Measurements from ENCODE around the gene EIF4G3. TPM values are rescaled to one million over a fixed set of nuclear protein-coding genes. Genes with fewer than 3 reads are reported as not detected.
"Not testable (repeated sequence)": the region's sequence is repeated elsewhere in the genome, so short reads cannot be mapped to it uniquely, and the experiment has no call there.

EIF4G3 gene
- total RNA-seq, 1 experiment from 2014 or later, result 30.9 TPM

DNA sequence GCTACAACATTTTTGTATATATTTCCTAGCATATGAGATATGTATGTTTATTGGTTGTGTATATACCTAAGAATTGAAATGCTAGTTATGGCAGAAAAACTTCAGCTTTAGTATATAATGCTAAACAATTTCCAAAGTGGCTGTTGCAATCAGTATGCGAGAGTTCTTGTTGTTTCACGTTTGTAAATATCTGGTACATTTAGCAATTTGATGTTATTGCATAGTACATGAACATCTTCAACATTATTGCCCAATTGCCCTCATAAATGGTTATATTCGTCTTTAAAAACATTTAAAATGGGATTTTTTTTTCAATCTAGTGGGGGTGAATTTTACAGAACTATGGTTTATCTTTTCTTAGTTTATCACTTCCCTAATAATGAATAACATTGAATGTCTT is 303.4 kb downstream of the EIF4G3 start:
- in situ Hi-C loops (cut with HindIII; ENCODE audit: low sequenced_read_pairs), result no loop called here
- DNase-seq (ENCODE audit: low spot score), result no peak

- DNase-seq (ENCODE audit: low spot score), result no peak
- in situ Hi-C loops (cut with HindIII; ENCODE audit: low sequenced_read_pairs), result no loop called here
These were observed 305.3 kb downstream of the EIF4G3 start for GRCh38 chr1:20871419-20871818.

DNA sequence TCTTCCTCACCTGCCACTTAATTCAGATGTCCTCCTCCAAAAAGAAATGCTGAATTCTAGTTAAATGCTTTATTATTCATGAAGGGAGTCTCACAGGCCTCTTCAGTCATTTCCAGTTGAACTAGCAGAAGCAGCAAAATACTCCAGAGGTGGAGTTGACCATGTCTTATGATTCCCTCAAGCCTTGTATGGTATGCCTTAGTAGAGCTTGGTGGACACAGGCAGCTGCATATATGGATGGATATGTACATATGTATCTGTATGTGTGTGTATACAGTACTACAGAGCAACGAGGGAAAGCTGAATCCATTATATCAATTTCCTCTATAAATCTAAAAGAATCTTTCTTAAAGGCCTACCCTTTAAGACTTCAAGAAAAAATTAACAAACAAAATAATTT is 306.0 kb downstream of the EIF4G3 start:
- in situ Hi-C loops (cut with HindIII; ENCODE audit: low sequenced_read_pairs), result no loop called here
- no peak for DNase-seq (ENCODE audit: low spot score)

GRCh38 chr1:20868263-20868662 is 308.4 kb downstream of the EIF4G3 start:
- in situ Hi-C loops (cut with HindIII; ENCODE audit: low sequenced_read_pairs), result no loop called here
- DNase-seq (ENCODE audit: low spot score), result no peak

DNA sequence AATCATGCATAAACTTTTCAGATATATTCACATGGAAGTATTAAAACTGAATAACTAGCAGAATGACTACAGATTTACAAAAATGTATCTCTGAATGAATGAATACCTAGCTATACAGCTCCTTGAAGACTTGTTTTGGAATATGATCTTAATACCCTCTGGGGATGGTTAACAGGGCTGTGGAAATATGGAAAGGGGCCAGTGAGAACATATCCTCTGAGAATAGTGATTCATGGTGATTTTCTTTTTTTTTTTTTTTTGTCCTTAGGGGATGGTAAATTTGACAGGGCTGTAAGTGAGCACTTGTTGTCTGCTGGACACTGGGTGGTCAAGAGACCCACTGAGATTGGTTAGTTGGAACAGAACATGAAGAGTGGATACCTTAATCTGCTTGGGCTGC is 308.9 kb downstream of the EIF4G3 start:
- in situ Hi-C loops (cut with HindIII; ENCODE audit: low sequenced_read_pairs), result no loop called here
- DNase-seq (ENCODE audit: low spot score), result no peak

DNA sequence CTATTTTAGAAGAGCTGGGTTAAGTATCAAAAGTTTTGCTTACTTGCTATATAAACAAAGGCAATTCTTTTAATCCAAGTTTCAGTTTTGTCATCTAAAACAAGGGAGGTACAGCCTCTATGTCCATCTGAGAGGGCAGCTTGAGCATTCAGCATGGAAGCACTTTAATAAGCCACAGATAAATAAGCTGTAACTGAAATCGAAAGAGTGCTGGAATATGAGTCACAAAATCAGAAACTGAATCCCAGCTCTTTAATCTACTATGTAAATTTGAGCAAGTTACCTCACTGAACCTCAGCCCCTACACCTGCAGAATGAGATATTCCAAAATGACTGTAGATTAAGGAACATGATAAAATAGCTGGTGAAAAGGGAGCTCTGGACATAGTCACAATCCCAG is 309.6 kb downstream of the EIF4G3 start:
- DNase-seq (ENCODE audit: low spot score), result no peak
- in situ Hi-C loops (cut with HindIII; ENCODE audit: low sequenced_read_pairs), result no loop called here

- no peak for DNase-seq (ENCODE audit: low spot score)
- in situ Hi-C loops (cut with HindIII; ENCODE audit: low sequenced_read_pairs), result no loop called here
These were observed 311.7 kb downstream of the EIF4G3 start for GRCh38 chr1:20865001-20865400.

- no peak for DNase-seq (ENCODE audit: low spot score)
- in situ Hi-C loops (cut with HindIII; ENCODE audit: low sequenced_read_pairs), result no loop called here
These were observed 322.2 kb downstream of the EIF4G3 start for GRCh38 chr1:20854529-20854928.

DNA sequence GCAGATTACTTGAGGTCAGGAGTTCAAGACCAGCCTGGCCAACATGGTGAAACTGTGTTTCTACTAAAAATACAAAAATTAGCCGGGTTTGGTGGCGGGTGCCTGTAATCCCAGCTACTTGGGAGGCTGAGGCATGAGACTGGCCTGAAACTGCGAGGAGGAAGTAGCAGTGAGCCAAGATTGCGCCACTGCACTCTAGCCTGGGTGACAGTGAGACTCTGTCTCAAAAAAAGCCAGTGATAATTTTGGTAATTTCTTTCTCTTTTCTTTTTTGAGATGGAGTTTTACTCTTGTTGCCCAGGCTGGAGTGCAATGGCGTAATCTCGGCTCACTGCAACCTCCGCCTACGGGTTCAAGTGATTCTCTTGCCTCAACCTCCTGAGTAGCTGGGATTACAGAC is 324.9 kb downstream of the EIF4G3 start:
- DNase-seq (ENCODE audit: low spot score); in situ Hi-C loops (cut with HindIII; ENCODE audit: low sequenced_read_pairs): not testable (repeated sequence)

GRCh38 chr1:20850021-20850420 is 326.7 kb downstream of the EIF4G3 start:
- in situ Hi-C loops (cut with HindIII; ENCODE audit: low sequenced_read_pairs), result no loop called here
- no peak for DNase-seq (ENCODE audit: low spot score)

- no peak for DNase-seq (ENCODE audit: low spot score)
- in situ Hi-C loops (cut with HindIII; ENCODE audit: low sequenced_read_pairs), result no loop called here
These were observed 327.6 kb downstream of the EIF4G3 start for GRCh38 chr1:20849100-20849499.

GRCh38 chr1:20848162-20848561 is 328.5 kb downstream of the EIF4G3 start:
- DNase-seq (ENCODE audit: low spot score), result no peak
- in situ Hi-C loops (cut with HindIII; ENCODE audit: low sequenced_read_pairs), result no loop called here

DNA sequence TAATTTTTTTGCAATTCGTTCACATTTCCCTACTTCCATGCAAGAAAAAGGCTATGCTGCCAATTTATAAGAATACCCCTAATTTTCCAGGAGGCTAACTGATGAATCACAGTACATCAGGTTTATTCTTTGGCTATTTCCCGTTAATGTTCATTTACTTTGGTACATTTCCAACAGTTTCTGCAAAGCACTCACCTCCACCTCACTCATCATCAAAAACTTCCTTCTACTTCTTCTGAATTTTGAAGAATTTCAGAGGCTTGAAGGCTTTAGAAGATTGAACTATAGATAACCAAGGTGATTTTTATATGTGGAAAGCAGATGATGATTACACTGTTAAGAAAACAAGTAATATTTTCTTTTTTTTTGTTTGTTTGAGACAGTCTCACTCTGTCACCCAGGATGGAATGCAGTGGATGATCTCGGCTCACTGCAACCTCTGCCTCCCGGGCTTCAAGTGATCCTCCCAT is 329.1 kb downstream of the EIF4G3 start:
- no peak for DNase-seq (ENCODE audit: low spot score)
- in situ Hi-C loops (cut with HindIII; ENCODE audit: low sequenced_read_pairs), result no loop called here

- no peak for DNase-seq (ENCODE audit: low spot score)
- in situ Hi-C loops (cut with HindIII; ENCODE audit: low sequenced_read_pairs), result no loop called here
These were observed 330.0 kb downstream of the EIF4G3 start for GRCh38 chr1:20846461-20847374.

GRCh38 chr1:20840731-20841130 is 336.0 kb downstream of the EIF4G3 start:
- in situ Hi-C loops (cut with HindIII; ENCODE audit: low sequenced_read_pairs), result no loop called here
- no peak for DNase-seq (ENCODE audit: low spot score)

DNA sequence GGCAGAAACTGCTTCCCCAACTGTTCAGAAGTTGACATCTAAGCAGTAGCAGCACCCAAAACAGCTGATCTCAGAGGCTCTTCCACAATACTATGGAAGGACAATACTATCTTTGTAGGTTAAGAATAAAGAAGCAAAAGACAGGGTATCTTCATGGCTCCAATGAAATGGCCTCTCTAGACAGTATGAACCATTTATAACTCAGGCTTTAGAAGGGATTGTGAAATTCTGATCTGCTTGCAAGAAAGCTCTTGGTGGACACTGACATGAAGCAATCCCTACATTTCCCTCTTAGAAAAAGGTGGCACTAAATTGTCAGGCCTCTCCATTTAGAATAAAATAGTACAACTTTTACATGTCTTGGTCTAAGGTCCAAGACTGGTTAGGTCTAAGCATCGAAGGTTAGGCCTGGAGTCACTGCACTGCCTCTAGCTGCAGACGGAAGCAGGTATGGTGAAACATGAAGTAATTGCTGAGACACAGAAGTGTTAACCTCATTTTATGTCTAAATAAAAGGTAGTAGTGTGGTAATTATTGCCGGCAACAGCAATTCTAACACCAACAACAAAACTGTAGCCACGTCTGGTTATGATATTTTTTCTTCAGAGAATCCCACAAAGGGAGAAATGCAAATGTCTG is 339.0 kb downstream of the EIF4G3 start:
- in situ Hi-C loops (cut with HindIII; ENCODE audit: low sequenced_read_pairs), result no loop called here
- DNase-seq (ENCODE audit: low spot score), result no peak

- in situ Hi-C loops (cut with HindIII; ENCODE audit: low sequenced_read_pairs), result no loop called here
- DNase-seq (ENCODE audit: low spot score), result no peak
These were observed 340.5 kb downstream of the EIF4G3 start for GRCh38 chr1:20836230-20836629.

DNA sequence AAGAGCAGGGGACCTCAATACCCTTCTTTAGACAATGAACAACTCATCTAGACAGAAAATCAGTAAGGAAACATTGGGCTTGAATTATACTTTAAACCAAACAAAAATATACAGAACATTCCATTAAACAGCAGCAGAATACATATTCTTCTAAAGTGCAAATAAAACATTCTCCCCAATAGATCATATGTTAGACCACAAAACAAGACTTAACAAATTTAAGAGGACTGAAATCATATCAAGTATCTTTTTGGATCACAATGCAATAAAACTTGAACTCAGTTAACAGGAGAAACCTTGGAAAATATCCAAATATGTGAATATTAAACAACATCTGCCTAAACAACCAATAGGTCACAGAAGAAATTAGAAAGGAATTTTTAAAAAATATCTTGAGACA is 341.9 kb downstream of the EIF4G3 start:
- in situ Hi-C loops (cut with HindIII; ENCODE audit: low sequenced_read_pairs), result no loop called here
- DNase-seq (ENCODE audit: low spot score), result no peak

- in situ Hi-C loops (cut with HindIII; ENCODE audit: low sequenced_read_pairs), result no loop called here
- DNase-seq (ENCODE audit: low spot score), result no peak
These were observed 342.5 kb downstream of the EIF4G3 start for GRCh38 chr1:20834192-20834591.

GRCh38 chr1:20830378-20830777 is 346.3 kb downstream of the EIF4G3 start:
- DNase-seq (ENCODE audit: low spot score), result no peak
- in situ Hi-C loops (cut with HindIII; ENCODE audit: low sequenced_read_pairs), result no loop called here

- DNase-seq (ENCODE audit: low spot score), result no peak
- in situ Hi-C loops (cut with HindIII; ENCODE audit: low sequenced_read_pairs), result no loop called here
These were observed 346.8 kb downstream of the EIF4G3 start for GRCh38 chr1:20829946-20830345.

Measured in G401 (cell line).